HepG2 (cell line): ENCODE results near the gene MYADML2. TPM values are rescaled to one million over a fixed set of nuclear protein-coding genes. Genes with fewer than 3 reads are reported as not detected.

Experiments
- ELF3 ChIP-seq: IDR thresholded peaks from 2 replicates; pipeline ENCODE4 v1.6.1; 2016; ENCODE audit warnings: missing genetic modification reagents, missing compliant biosample characterization
- ESRRA ChIP-seq: sonication (generic); formaldehyde crosslinking; IDR thresholded peaks from 2 replicates; pipeline ENCODE4 v1.5.1; 2020; ENCODE audit warnings: mild to moderate bottlenecking, low read depth, missing genetic modification reagents
- FOXA1 ChIP-seq, 2 experiments: fragments of 450-650 bp in 1 of 2; sonication (generic) in 1 of 2; formaldehyde crosslinking in 1 of 2; IDR thresholded peaks; 2 replicates each; pipeline versions ENCODE4 v1.4.0 to v1.6.1; 2016 to 2020; ENCODE audit warnings: missing genetic modification reagents in 1 of 2
- GTF3A ChIP-seq: sonication (generic); formaldehyde crosslinking; conservative IDR thresholded peaks from 2 replicates; pipeline ENCODE4 v1.4.0; 2020; ENCODE audit warnings: mild to moderate bottlenecking, missing genetic modification reagents
- JDP2 ChIP-seq: sonication (generic); formaldehyde crosslinking; IDR thresholded peaks from 2 replicates; pipeline ENCODE4 v1.8.1; 2022; ENCODE audit warnings: missing genetic modification reagents, borderline replicate concordance
- ONECUT2 ChIP-seq: sonication (generic); formaldehyde crosslinking; IDR thresholded peaks from 2 replicates; pipeline ENCODE4 v1.4.0; 2020; ENCODE audit warnings: missing genetic modification reagents
- POLR2A ChIP-seq, 2 experiments: IDR thresholded peaks; 2 replicates each; pipeline ENCODE4 v1.6.1; 2011; ENCODE audit warnings: low read depth in 2 of 2, low read length in 2 of 2, mild to moderate bottlenecking in 1 of 2, moderate library complexity in 1 of 2; ENCODE audit not compliant: insufficient read depth in 1 of 2
- RARA ChIP-seq: IDR thresholded peaks from 2 replicates; pipeline ENCODE4 v1.6.1; 2016; ENCODE audit warnings: missing genetic modification reagents, missing compliant biosample characterization
- RBFOX2 ChIP-seq: fragments of 200-400 bp; formaldehyde crosslinking; IDR thresholded peaks from 2 replicates; pipeline ENCODE4 v1.6.1; 2017; ENCODE audit warnings: low read depth, mild to moderate bottlenecking, low read length
- RCOR2 ChIP-seq: IDR thresholded peaks from 2 replicates; pipeline ENCODE4 v1.6.1; 2016; ENCODE audit warnings: missing biosample characterization, missing genetic modification reagents
- SATB2 ChIP-seq: sonication (generic); formaldehyde crosslinking; IDR thresholded peaks from 2 replicates; pipeline ENCODE4 v1.5.0; 2020; ENCODE audit warnings: missing genetic modification reagents
- SIN3A ChIP-seq: IDR thresholded peaks from 2 replicates; pipeline ENCODE4 v1.6.1; 2011; ENCODE audit warnings: low read depth, mild to moderate bottlenecking, control low read depth, low read length, borderline replicate concordance
- TAF1 ChIP-seq: sonication (generic); formaldehyde crosslinking; IDR thresholded peaks from 2 replicates; pipeline ENCODE4 v1.4.0; 2020; ENCODE audit warnings: missing genetic modification reagents
- ZNF17 ChIP-seq: sonication (generic); formaldehyde crosslinking; IDR thresholded peaks from 2 replicates; pipeline ENCODE4 v1.5.0; 2020; ENCODE audit warnings: mild to moderate bottlenecking, missing genetic modification reagents
- ZNF496 ChIP-seq: sonication (generic); formaldehyde crosslinking; IDR thresholded peaks from 2 replicates; pipeline ENCODE4 v1.8.1; 2023; ENCODE audit warnings: mild to moderate bottlenecking, moderate library complexity, missing genetic modification reagents; ENCODE audit not compliant: insufficient replicate concordance
- ZNF543 ChIP-seq: sonication (generic); formaldehyde crosslinking; IDR thresholded peaks from 2 replicates; pipeline ENCODE4 v1.4.0; 2020; ENCODE audit warnings: mild to moderate bottlenecking, missing genetic modification reagents
- polyA plus RNA-seq, 8 experiments: library from polyadenylated mRNA; depleted of rRNA in 3 of 8; stranded (reverse) in 7 of 8; unstranded in 1 of 8; fragments of >200 nt; fragmentation: Illumina TruSeq in 4 of 8; extraction: Trizol in 4 of 8; gene quantifications; 2 replicates each; pipeline versions ENCODE4 v1.2.1 to v1.2.3, GENCODE V29; 2011 to 2016; ENCODE audit warnings: low read depth in 4 of 8, missing spikeins in 1 of 8, mixed read lengths in 1 of 8; ENCODE audit not compliant: insufficient read depth in 1 of 8
- total RNA-seq, 5 experiments: library from RNA; depleted of rRNA; stranded (reverse); fragments of >200 nt; fragmentation: Illumina TruSeq; extraction: Trizol; gene quantifications; 2 replicates each; pipeline ENCODE4 v1.2.3, GENCODE V29; 2016; ENCODE audit warnings: low read depth in 1 of 5
- TF ChIP-seq, protein P1 (sequence below): sonication (generic); formaldehyde crosslinking; IDR thresholded peaks from 2 replicates; pipeline ENCODE4 v1.4.0; 2020; ENCODE audit warnings: missing genetic modification reagents
- TF ChIP-seq, protein P2 (sequence below): sonication (generic); formaldehyde crosslinking; IDR thresholded peaks from 2 replicates; pipeline ENCODE4 v1.8.0; 2023; ENCODE audit warnings: mild to moderate bottlenecking, missing genetic modification reagents
- TF ChIP-seq, protein P3 (sequence below): sonication (generic); formaldehyde crosslinking; IDR thresholded peaks from 2 replicates; pipeline ENCODE4 v1.5.0; 2020; ENCODE audit warnings: mild to moderate bottlenecking, missing genetic modification reagents
- TF ChIP-seq, protein P4 (sequence below): sonication (generic); formaldehyde crosslinking; IDR thresholded peaks from 2 replicates; pipeline ENCODE4 v1.5.1; 2020; ENCODE audit warnings: missing genetic modification reagents, mild to moderate bottlenecking, borderline replicate concordance
- TF ChIP-seq, protein P5 (sequence below): IDR thresholded peaks from 2 replicates; pipeline ENCODE4 v1.6.1; 2016; ENCODE audit warnings: missing compliant biosample characterization, missing genetic modification reagents, borderline replicate concordance

MYADML2 gene
- total and polyA plus RNA-seq, 2 of the 13 experiments (the other 11 are each of a cell fraction or from before 2014, with no cell fraction given): not detected

DNA sequence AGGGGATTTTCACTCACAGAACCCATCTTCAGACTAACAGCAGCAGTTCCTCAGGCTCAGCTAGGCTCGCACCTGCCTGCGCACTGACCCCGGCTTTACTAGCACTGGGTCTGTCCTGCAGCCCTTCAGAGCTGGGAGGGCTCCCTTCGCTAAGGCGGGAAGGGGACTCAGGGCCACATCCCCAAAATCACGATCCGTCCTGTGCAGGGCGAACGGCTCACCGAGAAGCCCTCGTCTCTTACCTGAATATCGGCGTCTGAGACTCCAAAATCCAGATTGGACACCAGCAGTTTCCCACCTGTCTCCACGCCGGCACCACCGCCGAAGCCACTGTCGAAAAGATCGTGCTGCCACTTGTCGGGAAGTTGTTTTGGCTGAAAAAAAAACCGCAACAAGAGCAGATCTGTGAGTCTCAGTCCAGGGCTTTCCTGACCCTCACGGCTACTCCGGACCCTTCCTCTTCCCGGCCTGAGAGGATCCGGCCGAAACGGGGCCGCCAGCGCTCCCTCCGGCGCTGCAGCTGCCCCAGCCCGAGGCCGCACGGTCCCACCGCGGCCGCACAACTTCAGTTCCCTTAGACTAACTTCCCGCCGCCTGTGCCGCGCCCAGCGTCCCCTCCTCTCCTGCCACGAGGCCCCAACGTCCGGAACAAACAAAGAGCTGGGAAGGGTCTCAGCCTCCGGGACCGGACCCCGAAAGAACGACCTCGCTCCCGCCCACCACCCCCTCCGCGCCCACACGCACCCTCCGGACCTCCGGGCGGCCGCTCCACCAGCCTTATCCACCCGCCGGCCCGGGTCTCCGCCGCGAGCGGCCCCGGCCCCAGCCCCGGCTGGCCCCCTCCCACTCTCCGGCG lies 56.4 kb downstream of the MYADML2 start (continued):
- TF ChIP-seq SATB2 (CRISPR knock-in tag) (no peak), TAF1 (CRISPR knock-in tag) (no peak; the same call in 1 of the 2 replicates), ZNF543 (CRISPR knock-in tag) (no peak), GTF3A (CRISPR knock-in tag) (no peak), RCOR2 (CRISPR knock-in tag) (no peak), POLR2A (IDR thresholded peaks at IDR 0.05; ENCODE audit: insufficient read depth in 1 of 2, low read depth in 2 of 2, low read length in 2 of 2) (no peak), JDP2 (CRISPR knock-in tag) (no peak), ONECUT2 (CRISPR knock-in tag) (no peak), SIN3A (peak; percentile 23; the same call in 1 of the 2 replicates), ELF3 (CRISPR knock-in tag) (no peak), ZNF496 (CRISPR knock-in tag) (no peak), RARA (CRISPR knock-in tag) (no peak), FOXA1 (IDR thresholded peaks at IDR 0.05) (no peak), FOXA1 (CRISPR knock-in tag; IDR thresholded peaks at IDR 0.05) (0 out of 2 replicates have a peak, but pooled peaks have one; percentile 10), RBFOX2 (no peak), ESRRA (CRISPR knock-in tag) (no peak), ZNF17 (CRISPR knock-in tag) (no peak)
- TF ChIP-seq, protein P1, sequence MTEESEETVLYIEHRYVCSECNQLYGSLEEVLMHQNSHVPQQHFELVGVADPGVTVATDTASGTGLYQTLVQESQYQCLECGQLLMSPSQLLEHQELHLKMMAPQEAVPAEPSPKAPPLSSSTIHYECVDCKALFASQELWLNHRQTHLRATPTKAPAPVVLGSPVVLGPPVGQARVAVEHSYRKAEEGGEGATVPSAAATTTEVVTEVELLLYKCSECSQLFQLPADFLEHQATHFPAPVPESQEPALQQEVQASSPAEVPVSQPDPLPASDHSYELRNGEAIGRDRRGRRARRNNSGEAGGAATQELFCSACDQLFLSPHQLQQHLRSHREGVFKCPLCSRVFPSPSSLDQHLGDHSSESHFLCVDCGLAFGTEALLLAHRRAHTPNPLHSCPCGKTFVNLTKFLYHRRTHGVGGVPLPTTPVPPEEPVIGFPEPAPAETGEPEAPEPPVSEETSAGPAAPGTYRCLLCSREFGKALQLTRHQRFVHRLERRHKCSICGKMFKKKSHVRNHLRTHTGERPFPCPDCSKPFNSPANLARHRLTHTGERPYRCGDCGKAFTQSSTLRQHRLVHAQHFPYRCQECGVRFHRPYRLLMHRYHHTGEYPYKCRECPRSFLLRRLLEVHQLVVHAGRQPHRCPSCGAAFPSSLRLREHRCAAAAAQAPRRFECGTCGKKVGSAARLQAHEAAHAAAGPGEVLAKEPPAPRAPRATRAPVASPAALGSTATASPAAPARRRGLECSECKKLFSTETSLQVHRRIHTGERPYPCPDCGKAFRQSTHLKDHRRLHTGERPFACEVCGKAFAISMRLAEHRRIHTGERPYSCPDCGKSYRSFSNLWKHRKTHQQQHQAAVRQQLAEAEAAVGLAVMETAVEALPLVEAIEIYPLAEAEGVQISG (CRISPR knock-in tag): no peak
- TF ChIP-seq, protein P2, sequence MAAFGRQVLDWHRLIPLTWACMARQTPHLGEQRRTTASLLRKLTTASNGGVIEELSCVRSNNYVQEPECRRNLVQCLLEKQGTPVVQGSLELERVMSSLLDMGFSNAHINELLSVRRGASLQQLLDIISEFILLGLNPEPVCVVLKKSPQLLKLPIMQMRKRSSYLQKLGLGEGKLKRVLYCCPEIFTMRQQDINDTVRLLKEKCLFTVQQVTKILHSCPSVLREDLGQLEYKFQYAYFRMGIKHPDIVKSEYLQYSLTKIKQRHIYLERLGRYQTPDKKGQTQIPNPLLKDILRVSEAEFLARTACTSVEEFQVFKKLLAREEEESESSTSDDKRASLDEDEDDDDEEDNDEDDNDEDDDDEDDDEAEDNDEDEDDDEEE (CRISPR knock-in tag): no peak
- TF ChIP-seq, protein P3, sequence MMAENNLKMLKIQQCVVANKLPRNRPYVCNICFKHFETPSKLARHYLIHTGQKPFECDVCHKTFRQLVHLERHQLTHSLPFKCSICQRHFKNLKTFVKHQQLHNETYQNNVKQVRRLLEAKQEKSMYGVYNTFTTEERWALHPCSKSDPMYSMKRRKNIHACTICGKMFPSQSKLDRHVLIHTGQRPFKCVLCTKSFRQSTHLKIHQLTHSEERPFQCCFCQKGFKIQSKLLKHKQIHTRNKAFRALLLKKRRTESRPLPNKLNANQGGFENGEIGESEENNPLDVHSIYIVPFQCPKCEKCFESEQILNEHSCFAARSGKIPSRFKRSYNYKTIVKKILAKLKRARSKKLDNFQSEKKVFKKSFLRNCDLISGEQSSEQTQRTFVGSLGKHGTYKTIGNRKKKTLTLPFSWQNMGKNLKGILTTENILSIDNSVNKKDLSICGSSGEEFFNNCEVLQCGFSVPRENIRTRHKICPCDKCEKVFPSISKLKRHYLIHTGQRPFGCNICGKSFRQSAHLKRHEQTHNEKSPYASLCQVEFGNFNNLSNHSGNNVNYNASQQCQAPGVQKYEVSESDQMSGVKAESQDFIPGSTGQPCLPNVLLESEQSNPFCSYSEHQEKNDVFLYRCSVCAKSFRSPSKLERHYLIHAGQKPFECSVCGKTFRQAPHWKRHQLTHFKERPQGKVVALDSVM (CRISPR knock-in tag): no peak
- TF ChIP-seq, protein P4, sequence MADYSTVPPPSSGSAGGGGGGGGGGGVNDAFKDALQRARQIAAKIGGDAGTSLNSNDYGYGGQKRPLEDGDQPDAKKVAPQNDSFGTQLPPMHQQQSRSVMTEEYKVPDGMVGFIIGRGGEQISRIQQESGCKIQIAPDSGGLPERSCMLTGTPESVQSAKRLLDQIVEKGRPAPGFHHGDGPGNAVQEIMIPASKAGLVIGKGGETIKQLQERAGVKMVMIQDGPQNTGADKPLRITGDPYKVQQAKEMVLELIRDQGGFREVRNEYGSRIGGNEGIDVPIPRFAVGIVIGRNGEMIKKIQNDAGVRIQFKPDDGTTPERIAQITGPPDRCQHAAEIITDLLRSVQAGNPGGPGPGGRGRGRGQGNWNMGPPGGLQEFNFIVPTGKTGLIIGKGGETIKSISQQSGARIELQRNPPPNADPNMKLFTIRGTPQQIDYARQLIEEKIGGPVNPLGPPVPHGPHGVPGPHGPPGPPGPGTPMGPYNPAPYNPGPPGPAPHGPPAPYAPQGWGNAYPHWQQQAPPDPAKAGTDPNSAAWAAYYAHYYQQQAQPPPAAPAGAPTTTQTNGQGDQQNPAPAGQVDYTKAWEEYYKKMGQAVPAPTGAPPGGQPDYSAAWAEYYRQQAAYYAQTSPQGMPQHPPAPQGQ: no peak
- TF ChIP-seq, protein P5, sequence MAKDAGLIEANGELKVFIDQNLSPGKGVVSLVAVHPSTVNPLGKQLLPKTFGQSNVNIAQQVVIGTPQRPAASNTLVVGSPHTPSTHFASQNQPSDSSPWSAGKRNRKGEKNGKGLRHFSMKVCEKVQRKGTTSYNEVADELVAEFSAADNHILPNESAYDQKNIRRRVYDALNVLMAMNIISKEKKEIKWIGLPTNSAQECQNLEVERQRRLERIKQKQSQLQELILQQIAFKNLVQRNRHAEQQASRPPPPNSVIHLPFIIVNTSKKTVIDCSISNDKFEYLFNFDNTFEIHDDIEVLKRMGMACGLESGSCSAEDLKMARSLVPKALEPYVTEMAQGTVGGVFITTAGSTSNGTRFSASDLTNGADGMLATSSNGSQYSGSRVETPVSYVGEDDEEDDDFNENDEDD (CRISPR knock-in tag): peak; percentile 30; the same call in 1 of the 2 replicates
